Activated gamma-delta T cell treated with anti-CD3 and anti-CD28 coated beads, Interleukin-2, amount 50 U/mL, for 16 hours (primary cell): Measurements from ENCODE around the gene FKTN.

Experiments used
- DNase-seq: peaks from one replicate; pipeline ENCODE4 v3.0.0-alpha.2; 2020; ENCODE audit warnings: low read depth

FKTN gene

GRCh38 chr9:105633411-105633810, 75.5 kb downstream of the FKTN start:
- DNase-seq, result no peak

DNA sequence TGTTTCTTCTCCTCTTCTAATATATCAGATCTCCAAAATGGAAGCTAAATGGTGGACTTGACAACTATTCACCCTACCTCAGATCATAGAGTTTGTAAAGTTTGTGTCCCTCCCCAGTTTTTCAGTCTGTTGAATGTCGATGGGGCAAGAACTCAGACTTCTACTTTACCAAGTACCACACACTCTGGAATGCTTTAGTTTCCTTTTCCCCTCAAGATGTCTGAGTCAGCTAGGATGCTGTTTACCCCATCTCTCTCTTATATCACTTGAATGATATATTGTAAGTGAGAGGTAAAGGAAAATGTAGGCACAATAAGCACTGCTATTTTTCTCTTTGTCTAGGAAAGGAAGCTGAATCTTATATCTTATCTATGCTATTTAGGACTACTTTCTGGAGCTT, 78.4 kb downstream of the FKTN start:
- DNase-seq, result no peak

DNA sequence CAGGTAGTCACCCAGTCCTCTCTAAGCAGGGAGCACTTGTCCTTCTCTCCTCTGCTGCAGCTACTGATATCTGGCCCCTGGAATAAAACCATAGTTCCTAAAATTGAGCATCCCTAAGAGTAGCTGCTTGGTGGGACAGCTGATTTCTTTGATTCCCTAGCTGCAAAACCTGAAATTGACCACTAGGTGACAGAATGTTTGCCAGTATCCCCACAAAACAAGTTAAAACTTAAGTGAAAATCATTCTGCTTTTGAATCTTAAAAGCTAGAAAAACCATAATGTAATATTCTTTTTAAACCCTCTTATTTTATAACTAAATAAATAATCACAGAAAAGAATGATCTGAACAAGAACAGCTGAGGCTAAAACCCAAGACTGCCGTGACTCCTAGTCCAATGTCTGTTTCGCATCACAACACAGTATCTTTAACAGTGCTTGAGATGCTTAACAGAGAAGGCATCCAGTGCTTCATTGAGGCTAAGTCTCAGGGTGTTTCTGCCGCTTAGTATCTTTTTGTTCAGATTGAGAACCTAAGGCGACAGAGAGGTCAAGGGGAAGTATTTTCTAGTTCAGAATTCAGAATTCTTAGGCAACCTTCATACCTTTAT, 80.0 kb downstream of the FKTN start:
- DNase-seq, result no peak

DNA sequence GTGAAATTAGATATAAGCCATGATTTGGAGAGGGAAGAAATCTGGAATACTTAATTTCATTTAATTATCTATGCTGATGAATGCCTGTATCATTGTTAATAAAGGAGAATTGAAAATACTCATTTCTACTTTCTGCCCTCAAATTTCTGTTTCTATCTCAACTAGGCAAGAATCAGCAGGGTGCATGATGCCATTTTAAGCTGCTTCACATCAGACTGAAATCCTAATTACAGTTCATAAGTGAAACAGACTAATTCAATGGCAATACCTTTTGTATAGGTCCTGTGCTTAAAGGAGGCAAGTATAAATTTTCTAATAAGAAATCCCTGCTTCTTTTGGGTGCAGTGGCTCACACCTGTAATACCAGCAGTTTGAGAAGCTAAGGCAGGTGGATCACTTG, 82.0 kb downstream of the FKTN start:
- no peak for DNase-seq

DNA sequence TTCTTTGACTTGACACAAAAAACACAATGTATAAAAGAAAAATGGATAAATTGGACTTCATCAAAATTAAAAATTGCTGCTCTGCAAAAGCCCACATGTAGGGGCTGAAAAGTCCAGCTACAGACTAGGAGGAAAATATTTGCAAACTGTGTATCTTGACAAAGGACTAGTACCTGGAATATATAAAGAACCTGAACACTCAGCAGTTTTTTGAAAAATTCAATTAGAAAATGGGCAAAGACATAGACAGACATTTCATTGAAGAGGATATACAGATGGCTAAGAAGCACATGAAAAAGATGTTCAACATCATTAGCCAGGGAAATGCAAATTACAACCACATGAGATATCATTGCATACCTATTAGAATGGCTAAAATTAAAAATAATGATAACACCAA, 85.9 kb downstream of the FKTN start:
- DNase-seq, result no peak

GRCh38 chr9:105646879-105647594, 89.1 kb downstream of the FKTN start:
- no peak for DNase-seq

DNA sequence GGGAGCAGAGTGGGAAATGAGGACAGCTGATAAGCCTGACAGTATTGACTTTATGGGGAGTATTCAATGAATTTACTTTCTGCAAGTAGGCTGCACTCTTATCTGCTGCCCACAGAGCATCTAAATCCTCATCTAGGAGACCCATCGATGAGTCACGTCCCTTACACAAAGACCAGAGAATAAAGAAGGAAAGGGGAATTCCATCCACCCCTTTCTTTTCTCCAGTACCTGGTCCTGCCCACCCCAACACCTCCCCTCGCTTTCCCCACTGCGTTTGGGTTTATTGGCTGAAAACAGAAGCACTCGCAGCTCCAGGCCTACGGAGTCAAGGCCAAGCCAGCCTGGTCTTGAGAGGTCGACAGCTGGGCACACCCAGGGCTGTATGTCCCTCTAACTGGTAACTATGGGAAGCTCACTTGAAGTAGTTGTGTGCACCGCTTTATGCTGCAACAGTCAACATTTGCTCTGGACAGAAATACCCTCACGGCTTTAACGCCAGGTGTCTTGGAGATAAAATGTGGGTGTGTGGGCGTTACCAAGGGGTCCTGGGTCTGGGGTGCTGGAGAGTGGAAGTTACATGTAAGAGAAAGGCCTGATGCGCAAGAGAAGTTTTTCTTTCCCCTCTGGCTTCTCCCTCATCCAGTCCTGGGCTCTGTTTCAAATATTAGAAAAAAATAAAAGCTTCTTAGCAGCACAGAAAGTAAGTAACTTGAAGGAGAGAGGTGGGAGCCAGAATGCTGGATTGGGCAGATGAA, 89.8 kb downstream of the FKTN start:
- no peak for DNase-seq

DNA sequence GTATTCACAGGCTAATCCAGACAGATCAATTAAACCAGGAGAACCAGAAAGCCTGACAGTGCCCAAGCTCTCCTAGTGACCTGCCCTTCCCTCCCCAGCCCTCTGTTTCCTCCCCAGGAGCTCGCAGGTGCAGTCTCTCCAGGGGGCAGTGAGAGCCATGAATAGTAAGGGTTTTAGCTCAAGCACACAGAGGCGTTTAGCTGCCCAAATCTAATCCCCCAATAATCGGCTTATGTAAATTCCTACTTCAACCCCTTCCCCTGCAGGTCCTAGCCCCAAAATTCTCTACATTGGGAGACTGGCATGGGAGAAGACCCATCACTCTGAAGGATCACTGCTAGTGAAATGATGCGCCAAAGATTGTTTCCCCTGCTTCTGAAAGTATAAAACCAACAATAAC, 93.9 kb downstream of the FKTN start:
- DNase-seq, result no peak

GRCh38 chr9:105656131-105656921, 98.4 kb downstream of the FKTN start:
- DNase-seq, result no peak

DNA sequence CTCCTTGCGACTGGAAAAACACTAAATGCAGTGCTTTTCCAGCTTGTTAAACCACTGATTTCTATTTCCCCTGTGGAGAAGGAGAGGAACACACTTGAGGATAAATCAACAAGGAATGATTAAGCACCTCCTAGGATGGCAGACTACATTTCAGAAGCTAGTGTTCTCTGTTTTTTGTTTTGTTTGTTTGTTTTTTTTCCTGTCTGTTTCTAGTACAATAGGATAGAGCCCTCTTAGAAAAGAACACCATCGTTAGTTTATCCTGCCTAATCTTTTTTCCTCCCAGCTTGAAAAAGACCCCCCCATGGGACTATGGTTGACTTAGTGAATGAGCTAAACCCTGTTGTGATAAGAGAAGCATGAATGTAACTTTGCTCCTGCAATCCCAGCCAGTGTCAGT, 100.4 kb downstream of the FKTN start:
- DNase-seq, result no peak

DNA sequence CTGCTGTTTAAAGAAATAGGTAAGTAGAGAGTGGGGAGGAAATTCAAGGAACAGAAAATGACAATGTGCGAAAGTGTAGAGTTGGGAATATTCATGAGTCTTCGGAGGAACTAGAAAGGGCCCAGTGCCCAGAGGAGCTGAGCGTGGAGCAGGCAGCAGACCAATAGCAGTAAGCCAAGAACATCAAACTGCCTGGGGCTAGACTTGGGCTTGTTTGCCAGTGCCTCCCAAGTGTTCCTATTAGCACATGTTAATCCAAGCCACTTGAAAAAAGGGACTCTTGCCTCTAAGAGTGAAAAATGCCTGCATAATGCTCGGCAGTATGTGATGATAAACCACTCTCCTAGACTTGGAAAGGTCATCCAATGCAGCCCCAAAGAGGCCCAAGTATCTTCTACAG, 103.1 kb downstream of the FKTN start:
- DNase-seq, result no peak

- no peak for DNase-seq
Measured at GRCh38 chr9:105662184-105663104, 104.5 kb downstream of the FKTN start, which contains the start of gene TAL2. Gene TAL2 (plus strand): TSS chr9:105662457. CDS start chr9:105662497, 40 bp downstream.

DNA sequence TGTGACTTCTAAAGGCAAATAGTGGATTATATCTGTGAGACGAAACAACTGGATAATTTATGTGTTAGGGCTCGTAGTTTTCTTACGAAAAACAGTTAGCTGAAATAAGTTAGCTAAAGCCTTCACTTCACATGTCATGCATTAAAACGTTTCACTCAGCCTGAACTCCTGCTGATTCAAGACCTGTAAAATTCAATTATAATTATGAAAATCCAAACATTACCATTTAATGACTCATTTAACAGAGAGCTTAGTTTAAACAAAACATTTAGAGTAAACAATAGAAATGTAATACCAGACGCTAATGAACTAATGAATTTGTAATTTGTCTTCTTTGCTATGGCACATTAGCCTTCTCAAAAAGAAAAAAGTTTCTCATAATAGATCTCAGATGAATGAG, 106.0 kb downstream of the FKTN start:
- no peak for DNase-seq

DNA sequence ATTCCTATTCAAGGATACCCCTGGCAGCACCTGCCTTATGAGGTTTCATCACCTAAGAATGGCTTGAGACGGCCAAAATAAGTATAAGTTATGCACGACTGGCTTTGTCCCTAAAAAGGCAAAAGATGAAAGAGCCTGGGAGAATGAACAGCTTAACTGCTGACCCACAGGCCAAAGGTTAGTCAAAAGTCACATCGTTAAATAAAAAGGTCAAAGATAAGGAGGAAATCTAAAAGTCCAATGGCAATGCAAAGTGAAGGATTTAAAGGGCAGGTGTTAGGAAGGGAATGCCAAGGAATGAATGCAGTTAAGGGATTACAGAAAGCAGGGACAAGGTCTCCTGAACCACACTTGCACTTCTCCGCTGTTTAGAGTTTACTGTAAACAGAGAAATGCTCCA, 109.9 kb downstream of the FKTN start:
- no peak for DNase-seq

DNA sequence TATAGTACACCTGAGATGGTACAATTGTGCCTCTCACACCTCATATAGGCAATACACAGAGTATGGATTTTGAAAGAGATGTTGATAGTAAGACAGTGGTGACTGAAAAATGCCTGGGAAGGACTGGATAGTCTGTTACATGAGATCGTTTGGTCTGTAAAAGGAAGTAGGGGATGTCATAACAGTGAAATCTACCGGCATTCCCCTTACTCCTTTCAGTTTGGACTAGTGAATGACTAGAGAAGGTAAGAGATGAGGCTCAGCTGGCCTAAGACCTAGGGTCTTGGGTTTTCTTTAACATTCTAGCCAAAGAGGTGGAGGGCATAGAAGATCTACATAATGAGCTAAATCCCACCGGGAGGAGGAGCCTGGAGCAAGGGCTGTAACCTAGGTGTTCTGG, 112.4 kb downstream of the FKTN start:
- DNase-seq, result no peak

DNA sequence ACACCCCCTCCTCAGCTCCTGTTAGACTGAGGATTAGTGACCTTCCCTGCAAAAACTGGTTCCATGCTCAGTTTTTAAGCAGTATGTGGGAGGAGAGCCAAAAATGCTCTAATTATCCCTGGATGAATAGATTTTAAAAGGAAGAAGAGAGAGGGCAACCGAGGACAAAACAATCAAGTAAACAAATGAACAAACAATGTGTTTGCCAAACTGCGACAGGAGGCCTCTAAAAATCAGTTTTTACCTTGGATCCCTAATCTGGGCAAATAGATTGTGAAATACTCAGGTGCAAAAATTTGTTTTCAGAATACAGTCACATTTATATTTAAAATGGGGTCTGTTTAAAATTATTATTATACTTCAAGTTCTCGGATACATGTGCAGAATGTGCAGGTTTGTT, 112.8 kb downstream of the FKTN start:
- no peak for DNase-seq

GRCh38 chr9:105672711-105673234, 114.8 kb downstream of the FKTN start:
- DNase-seq, result no peak

DNA sequence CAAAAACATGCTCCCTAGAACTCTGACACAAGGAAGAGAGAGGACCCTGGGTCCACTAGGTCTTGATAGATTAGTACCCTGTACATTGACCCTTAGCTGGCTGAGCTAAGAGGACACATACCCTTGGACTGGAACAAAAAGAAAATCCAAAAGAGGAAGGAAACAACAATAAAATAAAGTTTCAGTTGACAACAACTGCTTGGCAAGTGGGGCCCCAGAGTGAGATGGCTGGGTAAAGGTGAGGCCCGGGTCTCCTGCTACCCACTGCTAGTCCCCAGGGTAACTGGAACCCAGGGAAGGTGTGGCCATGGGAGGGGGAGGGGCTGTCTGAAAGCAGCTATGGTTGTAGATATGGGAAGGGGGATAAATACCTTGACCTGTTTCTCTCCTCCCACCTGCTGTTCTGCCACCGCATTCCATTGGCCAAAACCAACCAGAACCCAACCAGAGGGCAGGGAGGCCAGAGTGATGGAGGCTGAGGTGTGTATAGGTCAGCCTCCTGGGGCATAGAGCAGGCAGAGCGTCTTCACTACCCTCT, 116.0 kb downstream of the FKTN start:
- no peak for DNase-seq

- DNase-seq, result no peak
Measured at GRCh38 chr9:105676351-105676923, 118.5 kb downstream of the FKTN start.

- DNase-seq, result no peak
Measured at GRCh38 chr9:105678163-105678562, 120.2 kb downstream of the FKTN start.
